H54 (cell line): Measurements from ENCODE around the gene OR5H1.

Source experiments
- DNase-seq: peaks from one replicate; pipeline ENCODE4 v3.0.0; 2011; ENCODE audit warnings: low spot score, mixed read lengths; ENCODE audit not compliant: insufficient read length
- FAIRE-seq: peaks from 3 replicates; lab custom pipeline; 2011; peaks lifted over from hg19 to GRCh38; lab: Jason Lieb, UNC
- POLR2A ChIP-seq: IDR thresholded peaks from 2 replicates; pipeline ENCODE4 v1.6.1; 2011; ENCODE audit warnings: low read depth, mild to moderate bottlenecking, low read length

The OR5H1 gene

DNA sequence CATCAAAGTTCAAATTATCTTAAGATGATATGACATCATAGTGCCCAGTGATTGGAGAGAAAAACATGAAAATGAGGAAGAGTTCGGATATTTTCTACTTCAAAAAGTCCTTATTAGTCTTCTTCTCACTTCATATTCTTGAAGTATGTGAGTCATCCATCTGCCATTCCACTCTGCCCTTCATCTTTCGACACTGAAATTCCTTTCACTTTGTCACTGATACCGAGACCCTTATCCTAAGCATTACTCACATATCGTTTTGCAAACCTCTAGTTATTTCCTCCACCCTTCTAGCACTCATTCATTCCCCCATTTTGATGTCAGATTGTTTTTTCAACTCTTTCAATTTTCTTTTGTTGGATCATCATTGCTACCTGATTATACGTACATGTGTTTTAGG is 20.7 kb downstream of the OR5H1 start:
- FAIRE-seq (no peak), DNase-seq (no peak)
- no peak for TF ChIP-seq POLR2A

DNA sequence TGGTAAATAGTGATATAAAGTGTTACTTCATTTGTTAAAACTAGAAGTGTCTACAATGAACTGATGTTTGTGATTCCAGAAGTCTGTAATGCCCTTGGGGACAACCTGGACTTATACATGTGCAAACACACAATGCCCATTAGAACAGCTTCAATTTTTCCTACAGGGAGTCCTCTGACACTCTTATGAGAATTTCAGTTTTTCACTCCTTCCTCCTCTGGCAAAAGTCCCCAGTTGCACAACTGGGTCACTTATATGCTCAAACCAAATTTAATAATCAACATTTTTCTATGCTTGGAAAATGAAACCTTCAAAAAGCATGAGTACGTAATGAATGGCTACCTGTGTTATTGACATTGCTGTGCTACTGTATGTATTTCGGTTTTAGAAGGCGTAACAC is 35.9 kb downstream of the OR5H1 start, which contains the start of gene OR5H15:
Gene OR5H15, plus strand, starts transcription at position 301 of the 400 bp plus-strand sequence. CDS start 2,004 bp downstream, outside the sequence.
- FAIRE-seq, result no peak
- DNase-seq, result no peak
- no peak for TF ChIP-seq POLR2A

DNA sequence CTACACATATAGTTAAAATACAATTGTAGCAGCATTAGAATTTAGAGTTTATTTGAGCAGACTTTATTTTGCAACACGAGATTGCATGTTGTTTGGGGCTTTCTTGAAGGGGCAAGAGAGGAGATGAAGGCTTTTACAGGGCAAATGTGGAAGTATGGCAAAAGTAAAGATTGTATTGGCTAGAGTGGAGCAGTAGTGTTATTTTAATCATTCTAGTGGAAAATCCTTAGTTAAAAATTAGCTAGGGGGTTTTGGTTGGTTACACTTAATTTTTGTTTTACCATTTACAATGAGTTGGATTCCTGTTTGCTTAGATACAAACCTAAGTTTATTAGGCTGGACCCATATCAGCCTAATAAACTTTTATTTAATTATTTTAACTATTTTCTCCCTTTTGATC is 40.5 kb downstream of the OR5H1 start:
- DNase-seq, result no peak
- FAIRE-seq, result no peak
- no peak for TF ChIP-seq POLR2A

DNA sequence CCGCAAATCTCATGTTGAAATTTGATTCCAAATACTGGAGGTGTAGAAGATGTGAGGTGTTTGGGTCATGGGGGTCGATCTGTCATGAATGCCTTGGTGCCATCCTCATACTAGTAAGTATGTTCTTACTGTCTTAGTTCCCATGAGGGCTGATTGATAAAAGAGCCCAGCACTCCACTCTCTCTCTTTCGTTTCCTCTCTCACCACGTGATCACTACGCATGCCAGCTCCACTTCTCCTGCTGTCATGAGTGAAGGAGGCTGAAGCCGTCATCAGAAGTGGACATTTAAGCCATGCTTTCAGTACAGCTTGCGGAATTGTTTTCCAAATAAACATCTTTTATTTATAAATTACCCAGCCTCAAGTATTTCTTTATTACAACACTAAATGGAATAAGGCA is 42.1 kb downstream of the OR5H1 start:
- FAIRE-seq, result no peak
- TF ChIP-seq POLR2A, result no peak
- no peak for DNase-seq

GRCh38 chr3:98180319-98180890 is 49.9 kb downstream of the OR5H1 start:
- DNase-seq (no peak), FAIRE-seq (no peak)
- no peak for TF ChIP-seq POLR2A

DNA sequence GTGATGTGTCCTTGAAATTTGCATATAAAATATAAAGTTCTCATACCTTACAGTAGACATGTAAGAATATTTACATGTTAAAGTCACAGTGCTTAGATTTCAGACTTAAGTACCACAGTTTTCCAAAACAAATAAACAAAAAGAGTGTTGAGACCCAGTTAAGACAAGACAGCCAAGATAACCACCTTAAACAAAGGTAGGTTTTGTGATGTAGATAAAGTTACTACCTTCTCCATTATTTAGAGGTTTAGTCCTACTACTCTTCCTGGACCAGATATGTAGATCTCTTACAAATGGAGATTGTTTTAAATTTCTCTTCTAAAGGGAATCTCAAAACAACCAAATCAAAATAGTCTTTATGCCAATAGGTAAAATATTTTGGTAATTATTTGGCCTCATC is 51.7 kb downstream of the OR5H1 start:
- no peak for TF ChIP-seq POLR2A
- DNase-seq (no peak), FAIRE-seq (no peak)

GRCh38 chr3:98185180-98185579 is 54.7 kb downstream of the OR5H1 start:
- DNase-seq (no peak), FAIRE-seq (no peak)
- no peak for TF ChIP-seq POLR2A
